Measurements from ENCODE around the gene ZNF576. TPM values are rescaled to one million over a fixed set of nuclear protein-coding genes. Genes with fewer than 3 reads are reported as not detected.

Gene ZNF576
- total and polyA plus RNA-seq, 2 donors (not counting 1 experiment from before 2014, with no cell fraction given): 7.9 to 17.3 TPM

DNA sequence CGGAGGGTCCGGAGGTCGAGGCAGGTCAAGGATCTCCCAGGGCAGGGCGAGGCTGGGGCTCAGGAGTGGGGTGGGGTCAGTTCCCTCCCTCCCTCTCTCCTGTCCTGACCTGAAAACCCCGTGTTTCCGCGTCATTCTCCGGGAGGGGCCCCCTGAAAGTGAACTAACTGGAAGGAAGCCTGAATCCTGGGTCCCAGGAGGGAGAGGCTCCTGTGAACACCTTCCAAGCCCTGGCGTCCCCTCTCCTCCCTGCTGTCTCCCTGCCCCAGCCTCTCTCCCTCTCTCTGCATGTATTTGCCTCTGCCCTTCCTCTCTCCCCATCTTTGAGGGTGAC is 44.0 kb downstream of the ZNF576 start:
- peak overlapping the region; percentile 80 for H3K4me3 Mint-ChIP-seq
- Histone ChIP-seq H3K9ac (ENCODE audit: low read length) (peak overlapping the region; percentile 68), H3K4me1 (ENCODE audit: control insufficient read depth in 2 of 2, insufficient read depth in 2 of 2, low read length in 2 of 2) (peaks cover 20% of the 10 kb centered on the region in 2 donors), H3K4me3 (ENCODE audit: control extremely low read depth in 1 of 5, extremely low read depth in 1 of 5, insufficient read depth in 1 of 5, low read depth in 2 of 5, low read length in 4 of 5) (peak overlapping the region in 4 of 5 experiments; percentile 40 to 62 (median 56)), H3K79me2 (ENCODE audit: control insufficient read depth, insufficient read depth, low read length) (no peaks in the 10 kb centered on the region), H3K9me3 (ENCODE audit: control extremely low read depth in 1 of 3, control insufficient read depth in 2 of 3, insufficient read depth in 1 of 3, low read length in 2 of 3) (no peaks in the 10 kb centered on the region), H3K4me2 (replicated peaks; ENCODE audit: low read depth, low read length, poor library complexity, severe bottlenecking) (peak overlapping the region; percentile 97), H4K20me1 (ENCODE audit: control insufficient read depth, insufficient read depth, low read length, poor library complexity, severe bottlenecking) (no peaks in the 10 kb centered on the region), H3K27me3 (replicated peaks in 1 of 4; ENCODE audit: control extremely low read depth in 1 of 4, control insufficient read depth in 3 of 4, insufficient read depth in 4 of 4, low read length in 3 of 4) (peaks cover 0 to 44% (median 18%) of the 10 kb centered on the region in 4 experiments), H2AFZ (ENCODE audit: insufficient read depth, low read depth, low read length, poor library complexity, severe bottlenecking) (peak overlapping the region; percentile 97), H3K27ac (ENCODE audit: low read length in 2 of 2) (no peak overlapping the region), H3K36me3 (replicated peaks in 1 of 2; ENCODE audit: control extremely low read depth in 1 of 2, control insufficient read depth in 1 of 2, extremely low read depth in 1 of 2, insufficient read depth in 2 of 2, low read length in 1 of 2) (no peaks in the 10 kb centered on the region)
- DNase-seq (no peak), ATAC-seq (ENCODE audit: low read depth) (no peak)
- intact Hi-C loops (cut with micrococcal nuclease): no loop called here
- H3K27me3 Mint-ChIP-seq: peaks cover 31% of the 10 kb centered on the region
- TF ChIP-seq EZH2 (IDR thresholded peaks at IDR 0.05; ENCODE audit: borderline replicate concordance, insufficient read depth, low read depth, low read length, poor library complexity, severe bottlenecking): no peak
- TF ChIP-seq, protein P1, sequence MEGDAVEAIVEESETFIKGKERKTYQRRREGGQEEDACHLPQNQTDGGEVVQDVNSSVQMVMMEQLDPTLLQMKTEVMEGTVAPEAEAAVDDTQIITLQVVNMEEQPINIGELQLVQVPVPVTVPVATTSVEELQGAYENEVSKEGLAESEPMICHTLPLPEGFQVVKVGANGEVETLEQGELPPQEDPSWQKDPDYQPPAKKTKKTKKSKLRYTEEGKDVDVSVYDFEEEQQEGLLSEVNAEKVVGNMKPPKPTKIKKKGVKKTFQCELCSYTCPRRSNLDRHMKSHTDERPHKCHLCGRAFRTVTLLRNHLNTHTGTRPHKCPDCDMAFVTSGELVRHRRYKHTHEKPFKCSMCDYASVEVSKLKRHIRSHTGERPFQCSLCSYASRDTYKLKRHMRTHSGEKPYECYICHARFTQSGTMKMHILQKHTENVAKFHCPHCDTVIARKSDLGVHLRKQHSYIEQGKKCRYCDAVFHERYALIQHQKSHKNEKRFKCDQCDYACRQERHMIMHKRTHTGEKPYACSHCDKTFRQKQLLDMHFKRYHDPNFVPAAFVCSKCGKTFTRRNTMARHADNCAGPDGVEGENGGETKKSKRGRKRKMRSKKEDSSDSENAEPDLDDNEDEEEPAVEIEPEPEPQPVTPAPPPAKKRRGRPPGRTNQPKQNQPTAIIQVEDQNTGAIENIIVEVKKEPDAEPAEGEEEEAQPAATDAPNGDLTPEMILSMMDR (IDR thresholded peaks at IDR 0.05): no peak
- ChIA-PET CTCF (interaction anchor here (1.3 kb wide), 1 partner anchor 13 kb away, joined by 4 read pairs; no protein-coding TSS in a partner anchor), POLR2A (no interaction called here)
- H3K9me3 Mint-ChIP-seq (ENCODE audit: insufficient read depth): no peaks in the 10 kb centered on the region
- no peak overlapping the region for H3K27ac Mint-ChIP-seq
- H3K4me1 Mint-ChIP-seq: peaks cover 22% of the 10 kb centered on the region
- 8% methylated on average over 4 of the region's 9 CpGs for WGBS (ENCODE audit: insufficient coverage)

DNA sequence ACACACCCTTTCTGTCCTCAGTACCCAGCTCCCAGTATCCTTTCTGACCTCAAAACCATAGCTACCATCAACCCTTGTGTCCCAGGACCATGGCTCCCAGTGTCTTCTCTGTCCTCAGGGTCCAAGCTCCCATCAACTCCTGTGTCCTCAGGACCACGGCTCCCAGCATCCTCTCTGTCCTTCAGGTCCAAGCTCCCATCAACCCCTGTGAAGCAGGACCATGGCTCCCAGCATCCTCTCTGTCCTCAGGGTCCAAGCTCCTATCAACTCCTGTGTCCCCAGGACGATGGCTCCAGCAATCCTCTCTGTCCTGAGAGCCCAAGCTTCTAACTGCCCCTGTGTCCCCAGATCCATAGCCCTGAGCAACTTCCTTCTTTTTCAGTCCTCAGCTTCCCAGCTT is 44.9 kb downstream of the ZNF576 start:
- Mint-ChIP-seq H3K4me1 (peaks cover 22% of the 10 kb centered on the region), H3K27me3 (peaks cover 31% of the 10 kb centered on the region), H3K4me3 (peak overlapping the region; percentile 73), H3K27ac (no peak overlapping the region), H3K9me3 (ENCODE audit: insufficient read depth) (no peaks in the 10 kb centered on the region)
- TF ChIP-seq, protein P1 (IDR thresholded peaks at IDR 0.05): no peak
- no peak for TF ChIP-seq EZH2 (IDR thresholded peaks at IDR 0.05; ENCODE audit: borderline replicate concordance, insufficient read depth, low read depth, low read length, poor library complexity, severe bottlenecking)
- Histone ChIP-seq H2AFZ (ENCODE audit: insufficient read depth, low read depth, low read length, poor library complexity, severe bottlenecking) (no peak overlapping the region), H3K27ac (ENCODE audit: low read length in 2 of 2) (no peak overlapping the region), H3K36me3 (replicated peaks in 1 of 2; ENCODE audit: control extremely low read depth in 1 of 2, control insufficient read depth in 1 of 2, extremely low read depth in 1 of 2, insufficient read depth in 2 of 2, low read length in 1 of 2) (no peaks in the 10 kb centered on the region), H3K9ac (ENCODE audit: low read length) (no peak overlapping the region), H3K4me2 (replicated peaks; ENCODE audit: low read depth, low read length, poor library complexity, severe bottlenecking) (no peak overlapping the region), H3K4me3 (ENCODE audit: control extremely low read depth in 1 of 5, extremely low read depth in 1 of 5, insufficient read depth in 1 of 5, low read depth in 2 of 5, low read length in 4 of 5) (no peak overlapping the region), H4K20me1 (ENCODE audit: control insufficient read depth, insufficient read depth, low read length, poor library complexity, severe bottlenecking) (no peaks in the 10 kb centered on the region), H3K4me1 (ENCODE audit: control insufficient read depth in 2 of 2, insufficient read depth in 2 of 2, low read length in 2 of 2) (peaks cover 20% of the 10 kb centered on the region in 2 donors), H3K27me3 (replicated peaks in 1 of 4; ENCODE audit: control extremely low read depth in 1 of 4, control insufficient read depth in 3 of 4, insufficient read depth in 4 of 4, low read length in 3 of 4) (peaks cover 0 to 38% (median 16%) of the 10 kb centered on the region in 4 experiments), H3K79me2 (ENCODE audit: control insufficient read depth, insufficient read depth, low read length) (no peaks in the 10 kb centered on the region), H3K9me3 (ENCODE audit: control extremely low read depth in 1 of 3, control insufficient read depth in 2 of 3, insufficient read depth in 1 of 3, low read length in 2 of 3) (peaks cover 0 to 8% (median 0%) of the 10 kb centered on the region in 3 donors)
- 75% methylated on average over 1 of the region's 2 CpGs for WGBS (ENCODE audit: insufficient coverage)
- DNase-seq (no peak), ATAC-seq (ENCODE audit: low read depth) (no peak)
- POLR2A ChIA-PET: no interaction called here
- CTCF ChIA-PET: interaction anchor here (0.5 to 1.3 kb wide), 5 partner anchors 11 to 571 kb away, joined by 3 to 7 read pairs (median 4); partner anchors contain the start of gene ZNF227
- intact Hi-C loops (cut with micrococcal nuclease): no loop called here
